ENCODE measurements around the gene SPATA31E1. TPM values are rescaled to one million over a fixed set of nuclear protein-coding genes. Genes with fewer than 3 reads are reported as not detected.
"Not testable (repeated sequence)": the region's sequence is repeated elsewhere in the genome, so short reads cannot be mapped to it uniquely, and the experiment has no call there.

SPATA31E1 gene
- total and polyA plus RNA-seq, 10 of the 15 experiments (the other 5 are each of a cell fraction or from before 2014, with no cell fraction given): not detected

DNA sequence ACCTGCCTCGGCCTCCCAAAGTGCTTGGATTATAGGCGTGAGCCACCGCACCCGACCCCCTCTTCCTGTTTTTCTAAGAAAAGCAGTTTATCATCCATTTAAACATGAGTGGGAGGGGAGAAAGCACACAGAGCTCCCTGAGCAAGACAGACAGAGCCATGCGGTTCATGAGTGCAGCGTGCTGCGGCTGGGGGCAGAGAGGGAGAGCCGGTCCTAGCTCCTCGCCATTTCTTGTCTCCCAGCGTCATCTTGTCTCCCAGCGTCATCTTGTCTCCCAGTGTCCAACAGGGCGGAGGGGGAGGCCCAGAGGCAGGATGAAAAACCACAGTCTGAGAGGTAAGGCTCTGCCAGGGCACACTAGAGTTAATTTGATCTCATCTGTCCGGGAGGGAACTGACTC lies 36.3 kb downstream of the SPATA31E1 start:
- 61% methylated on average over 12 of the region's 13 CpGs for WGBS (ENCODE audit: insufficient coverage, insufficient replicate concordance, low lambda C conversion rate, missing lambda C conversion rate)

DNA sequence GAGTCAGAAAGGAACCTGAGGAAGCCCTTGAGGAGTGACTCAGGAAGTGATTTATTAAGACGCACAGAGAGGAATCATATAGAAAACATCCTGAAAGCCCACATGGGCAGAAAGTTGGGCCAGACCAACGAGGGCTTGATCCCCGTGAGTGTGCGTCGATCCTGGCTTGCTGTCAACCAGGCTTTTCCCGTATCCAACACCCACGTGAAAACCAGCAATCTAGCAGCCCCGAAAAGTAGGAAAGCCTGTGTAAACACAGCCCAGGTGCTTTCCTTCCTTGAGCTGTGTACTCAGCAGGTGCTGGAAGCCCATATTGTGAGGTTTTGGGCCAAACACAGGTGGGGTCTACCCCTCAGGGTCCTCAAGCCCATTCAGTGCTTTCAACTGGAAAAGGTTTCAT lies 38.9 kb downstream of the SPATA31E1 start:
- H4K20me1 ChIP-seq (ENCODE audit: control insufficient read depth, insufficient read depth); H3K9me3 ChIP-seq (replicated peaks; ENCODE audit: control insufficient read depth, insufficient read depth, low read length); POLR2A ChIA-PET; SMC1A ChIA-PET (ENCODE audit: uncharacterized antibody, unreplicated experiment); CTCF ChIA-PET; RAD21 ChIA-PET (ENCODE audit: unreplicated experiment); FAIRE-seq; H3K4me3 ChIP-seq; DNase-seq (ENCODE audit: low read depth, low spot score); intact Hi-C loops (cut with micrococcal nuclease; ENCODE audit: unreplicated experiment); H3K36me3 ChIP-seq (ENCODE audit: control insufficient read depth in 2 of 2, insufficient read depth in 2 of 2, low read length in 1 of 2); BruUV-seq (replicated peaks); H3K9ac ChIP-seq (ENCODE audit: control insufficient read depth, insufficient read depth, low read length); ATAC-seq; H3K4me2 ChIP-seq (ENCODE audit: control insufficient read depth, insufficient read depth); H3K27me3 ChIP-seq (replicated peaks in 1 of 2; ENCODE audit: control insufficient read depth in 2 of 2, insufficient read depth in 2 of 2, low read length in 1 of 2); H3K27ac ChIP-seq (ENCODE audit: control insufficient read depth, insufficient read depth); H3K4me1 ChIP-seq (ENCODE audit: control insufficient read depth, insufficient read depth, low read length); H3K79me2 ChIP-seq (ENCODE audit: control insufficient read depth, insufficient read depth, low read length); in situ Hi-C loops (cut with MboI); H2AFZ ChIP-seq (ENCODE audit: control insufficient read depth, low read depth, low read length): not testable (repeated sequence)
- 29% methylated on average over 7 of the region's 8 CpGs for WGBS (ENCODE audit: insufficient coverage, insufficient replicate concordance, low lambda C conversion rate, missing lambda C conversion rate)

More for the DNA sequence above, 36.3 kb downstream of the SPATA31E1 start:
- H3K27ac ChIP-seq (ENCODE audit: control insufficient read depth, insufficient read depth); H3K4me2 ChIP-seq (ENCODE audit: control insufficient read depth, insufficient read depth); H3K4me1 ChIP-seq (ENCODE audit: control insufficient read depth, insufficient read depth, low read length); POLR2A ChIA-PET; H3K4me3 ChIP-seq; intact Hi-C loops (cut with micrococcal nuclease; ENCODE audit: unreplicated experiment); H3K79me2 ChIP-seq (ENCODE audit: control insufficient read depth, insufficient read depth, low read length); H3K9ac ChIP-seq (ENCODE audit: control insufficient read depth, insufficient read depth, low read length); CTCF ChIA-PET; H3K36me3 ChIP-seq (ENCODE audit: control insufficient read depth in 2 of 2, insufficient read depth in 2 of 2, low read length in 1 of 2); H4K20me1 ChIP-seq (ENCODE audit: control insufficient read depth, insufficient read depth); H3K27me3 ChIP-seq (replicated peaks in 1 of 2; ENCODE audit: control insufficient read depth in 2 of 2, insufficient read depth in 2 of 2, low read length in 1 of 2); DNase-seq (ENCODE audit: low read depth, low spot score); SMC1A ChIA-PET (ENCODE audit: uncharacterized antibody, unreplicated experiment); ATAC-seq; RAD21 ChIA-PET (ENCODE audit: unreplicated experiment); BruUV-seq (replicated peaks); H2AFZ ChIP-seq (ENCODE audit: control insufficient read depth, low read depth, low read length); FAIRE-seq; H3K9me3 ChIP-seq (replicated peaks; ENCODE audit: control insufficient read depth, insufficient read depth, low read length); in situ Hi-C loops (cut with MboI): not testable (repeated sequence)

DNA sequence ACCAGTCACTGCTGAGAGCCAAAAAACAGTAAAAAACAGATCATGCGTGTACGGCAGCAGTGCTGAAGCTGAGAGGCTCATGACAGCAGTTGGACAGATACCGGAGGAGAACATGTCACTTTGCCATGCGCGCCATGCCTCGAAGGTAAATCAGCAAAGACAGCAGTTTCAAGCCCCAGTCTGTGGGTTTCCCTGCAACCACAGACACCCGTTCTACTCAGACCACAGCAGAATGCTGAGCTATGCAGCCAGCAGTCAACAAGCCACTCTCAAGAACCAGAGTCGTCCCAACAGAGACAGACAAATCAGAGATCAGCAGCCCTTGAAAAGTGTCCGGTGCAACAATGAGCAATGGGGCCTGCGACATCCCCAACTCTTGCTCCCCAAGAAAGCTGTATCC lies 40.3 kb downstream of the SPATA31E1 start:
- H3K79me2 ChIP-seq (ENCODE audit: control insufficient read depth, insufficient read depth, low read length); CTCF ChIA-PET; H3K36me3 ChIP-seq (ENCODE audit: control insufficient read depth in 2 of 2, insufficient read depth in 2 of 2, low read length in 1 of 2); BruUV-seq (replicated peaks); H3K9ac ChIP-seq (ENCODE audit: control insufficient read depth, insufficient read depth, low read length); H4K20me1 ChIP-seq (ENCODE audit: control insufficient read depth, insufficient read depth); RAD21 ChIA-PET (ENCODE audit: unreplicated experiment); H3K4me3 ChIP-seq; intact Hi-C loops (cut with micrococcal nuclease; ENCODE audit: unreplicated experiment); ATAC-seq; H2AFZ ChIP-seq (ENCODE audit: control insufficient read depth, low read depth, low read length); SMC1A ChIA-PET (ENCODE audit: uncharacterized antibody, unreplicated experiment); H3K27ac ChIP-seq (ENCODE audit: control insufficient read depth, insufficient read depth); DNase-seq (ENCODE audit: low read depth, low spot score); H3K4me1 ChIP-seq (ENCODE audit: control insufficient read depth, insufficient read depth, low read length); H3K27me3 ChIP-seq (replicated peaks in 1 of 2; ENCODE audit: control insufficient read depth in 2 of 2, insufficient read depth in 2 of 2, low read length in 1 of 2); in situ Hi-C loops (cut with MboI); POLR2A ChIA-PET; FAIRE-seq; H3K9me3 ChIP-seq (replicated peaks; ENCODE audit: control insufficient read depth, insufficient read depth, low read length); H3K4me2 ChIP-seq (ENCODE audit: control insufficient read depth, insufficient read depth): not testable (repeated sequence)
- WGBS (ENCODE audit: insufficient coverage, insufficient replicate concordance, low lambda C conversion rate, missing lambda C conversion rate): 20% methylated on average over 10 of the region's 10 CpGs

DNA sequence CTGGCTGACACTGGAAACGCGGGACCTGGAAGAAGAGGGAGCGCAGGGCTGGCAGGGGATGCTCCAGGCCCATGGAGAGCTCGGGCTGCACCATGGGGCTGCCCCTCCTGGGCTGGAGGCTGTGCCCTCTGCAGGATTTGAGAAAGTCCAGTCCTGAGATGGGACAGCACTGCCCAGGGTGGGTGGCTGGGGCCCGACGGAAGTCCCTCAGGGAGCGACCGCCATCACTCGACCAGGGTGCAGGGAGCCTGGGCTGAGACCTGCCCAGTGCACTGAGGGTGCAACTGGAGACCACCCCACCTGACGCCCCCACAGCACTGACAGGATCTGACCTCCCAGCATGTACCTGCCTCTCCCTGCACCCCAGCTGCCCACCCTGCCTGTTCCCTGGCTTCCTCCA lies 42.2 kb downstream of the SPATA31E1 start:
- DNase-seq (ENCODE audit: low read depth, low spot score); H3K9me3 ChIP-seq (replicated peaks; ENCODE audit: control insufficient read depth, insufficient read depth, low read length); H3K27me3 ChIP-seq (replicated peaks in 1 of 2; ENCODE audit: control insufficient read depth in 2 of 2, insufficient read depth in 2 of 2, low read length in 1 of 2); ATAC-seq; SMC1A ChIA-PET (ENCODE audit: uncharacterized antibody, unreplicated experiment); H4K20me1 ChIP-seq (ENCODE audit: control insufficient read depth, insufficient read depth); FAIRE-seq; H3K27ac ChIP-seq (ENCODE audit: control insufficient read depth, insufficient read depth); POLR2A ChIA-PET; CTCF ChIA-PET; H3K4me2 ChIP-seq (ENCODE audit: control insufficient read depth, insufficient read depth); RAD21 ChIA-PET (ENCODE audit: unreplicated experiment); H2AFZ ChIP-seq (ENCODE audit: control insufficient read depth, low read depth, low read length); H3K4me3 ChIP-seq; H3K4me1 ChIP-seq (ENCODE audit: control insufficient read depth, insufficient read depth, low read length); BruUV-seq (replicated peaks); H3K79me2 ChIP-seq (ENCODE audit: control insufficient read depth, insufficient read depth, low read length); in situ Hi-C loops (cut with MboI); H3K36me3 ChIP-seq (ENCODE audit: control insufficient read depth in 2 of 2, insufficient read depth in 2 of 2, low read length in 1 of 2); H3K9ac ChIP-seq (ENCODE audit: control insufficient read depth, insufficient read depth, low read length); intact Hi-C loops (cut with micrococcal nuclease; ENCODE audit: unreplicated experiment): not testable (repeated sequence)
- no CpG with 5 or more reads among the region's 10 CpGs for WGBS (ENCODE audit: insufficient coverage, insufficient replicate concordance, low lambda C conversion rate, missing lambda C conversion rate)

Data from GM12878 (cell line).